Coronary artery (tissue), 2 donors: Measurements from ENCODE around the gene CDH9.

Experiments used
- DNase-seq: peaks from one replicate; pipeline ENCODE4 v3.0.0-alpha.2; 2017; ENCODE audit warnings: low spot score
- H3K27ac ChIP-seq, 2 donors: fragments of 200-600 bp; sonication (generic); one replicate each; pipeline ENCODE4 v1.5.1; 2016 to 2019
- H3K4me3 ChIP-seq: fragments of 200-600 bp; sonication (generic); 2 replicates; pipeline ENCODE4 v1.5.1; 2016; ENCODE audit warnings: mild to moderate bottlenecking, moderate library complexity
- TF ChIP-seq, protein P1 (sequence below): fragments of 200-600 bp; sonication (generic); IDR thresholded peaks from one replicate; pipeline ENCODE4 v1.5.1; 2019; ENCODE audit warnings: antibody characterized with exemption

The CDH9 gene

GRCh38 chr5:26903469-26903868 lies 134.9 kb downstream of the CDH9 start:
- no peak for DNase-seq
- Histone ChIP-seq H3K4me3 (no peak overlapping the region), H3K27ac (no peak overlapping the region)
- TF ChIP-seq, protein P1, sequence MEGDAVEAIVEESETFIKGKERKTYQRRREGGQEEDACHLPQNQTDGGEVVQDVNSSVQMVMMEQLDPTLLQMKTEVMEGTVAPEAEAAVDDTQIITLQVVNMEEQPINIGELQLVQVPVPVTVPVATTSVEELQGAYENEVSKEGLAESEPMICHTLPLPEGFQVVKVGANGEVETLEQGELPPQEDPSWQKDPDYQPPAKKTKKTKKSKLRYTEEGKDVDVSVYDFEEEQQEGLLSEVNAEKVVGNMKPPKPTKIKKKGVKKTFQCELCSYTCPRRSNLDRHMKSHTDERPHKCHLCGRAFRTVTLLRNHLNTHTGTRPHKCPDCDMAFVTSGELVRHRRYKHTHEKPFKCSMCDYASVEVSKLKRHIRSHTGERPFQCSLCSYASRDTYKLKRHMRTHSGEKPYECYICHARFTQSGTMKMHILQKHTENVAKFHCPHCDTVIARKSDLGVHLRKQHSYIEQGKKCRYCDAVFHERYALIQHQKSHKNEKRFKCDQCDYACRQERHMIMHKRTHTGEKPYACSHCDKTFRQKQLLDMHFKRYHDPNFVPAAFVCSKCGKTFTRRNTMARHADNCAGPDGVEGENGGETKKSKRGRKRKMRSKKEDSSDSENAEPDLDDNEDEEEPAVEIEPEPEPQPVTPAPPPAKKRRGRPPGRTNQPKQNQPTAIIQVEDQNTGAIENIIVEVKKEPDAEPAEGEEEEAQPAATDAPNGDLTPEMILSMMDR = no peak

- TF ChIP-seq, protein P1 = no peak
- no peak for DNase-seq
- no peak overlapping the region for H3K27ac ChIP-seq
Observed at GRCh38 chr5:26894719-26895263, 143.6 kb downstream of the CDH9 start.

GRCh38 chr5:26893078-26893477 lies 145.3 kb downstream of the CDH9 start:
- TF ChIP-seq, protein P1 = no peak
- no peak for DNase-seq
- H3K27ac ChIP-seq = no peak overlapping the region
- no peak overlapping the region for H3K4me3 ChIP-seq

More at GRCh38 chr5:26894719-26895263, 143.6 kb downstream of the CDH9 start:
- H3K4me3 ChIP-seq = no peak overlapping the region

DNA sequence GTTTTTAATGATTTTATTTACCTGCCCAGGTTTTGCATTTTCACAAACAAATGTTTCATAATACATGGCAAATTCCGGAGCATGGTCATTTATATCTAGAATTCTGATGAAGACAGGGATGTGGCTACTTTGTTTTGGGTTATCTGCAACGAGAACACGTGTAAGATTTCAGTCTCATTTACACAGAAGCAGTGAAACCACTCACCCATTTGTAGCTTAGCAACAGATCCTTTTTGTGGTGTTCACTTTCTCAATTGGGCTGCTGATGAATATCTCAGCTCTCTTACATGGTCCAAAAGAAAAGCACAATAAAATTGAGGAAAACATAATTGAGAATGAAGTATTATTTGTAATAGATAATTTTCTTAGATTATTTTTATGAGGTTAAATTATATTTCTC lies 148.6 kb downstream of the CDH9 start:
- no peak for DNase-seq
- Histone ChIP-seq H3K27ac (no peak overlapping the region), H3K4me3 (no peak overlapping the region)
- TF ChIP-seq, protein P1 = no peak

- Histone ChIP-seq H3K27ac (no peak overlapping the region), H3K4me3 (no peak overlapping the region)
- no peak for DNase-seq
- TF ChIP-seq, protein P1 = no peak
Observed at GRCh38 chr5:26884481-26884880, 153.9 kb downstream of the CDH9 start.

DNA sequence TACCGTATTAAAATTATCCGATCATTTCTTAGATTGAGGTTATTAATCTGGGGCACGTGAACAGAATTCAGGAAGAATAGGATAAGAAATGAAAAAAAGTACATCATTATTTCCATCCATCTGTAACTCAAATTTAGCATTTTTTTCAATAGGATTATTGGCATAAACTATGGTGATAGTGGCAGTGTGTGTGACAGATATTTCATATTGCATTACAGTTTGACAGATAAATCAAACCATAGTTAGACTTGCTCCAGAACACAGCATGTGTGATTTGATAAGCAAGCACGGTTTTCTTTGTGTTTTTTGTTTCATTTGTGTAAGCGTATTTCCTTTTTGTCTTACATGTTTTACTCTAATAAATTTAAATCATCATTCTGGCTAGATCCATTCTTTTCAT lies 155.0 kb downstream of the CDH9 start:
- no peak overlapping the region for H3K4me3 ChIP-seq
- no peak for DNase-seq
- H3K27ac ChIP-seq = no peak overlapping the region
- TF ChIP-seq, protein P1 = no peak

GRCh38 chr5:26881901-26882300 lies 156.5 kb downstream of the CDH9 start:
- Histone ChIP-seq H3K4me3 (no peak overlapping the region), H3K27ac (no peak overlapping the region)
- DNase-seq = no peak
- TF ChIP-seq, protein P1 = no peak
